ENCODE measurements around the gene ZNF521. TPM values are rescaled to one million over a fixed set of nuclear protein-coding genes. Genes with fewer than 3 reads are reported as not detected.
A peak's percentile ranks its signal among the peaks of the same experiment; 100 is the strongest.

Gene ZNF521
- total and polyA plus RNA-seq, 4 donors: 0.50 to 3.7 (median 1.5) TPM

DNA sequence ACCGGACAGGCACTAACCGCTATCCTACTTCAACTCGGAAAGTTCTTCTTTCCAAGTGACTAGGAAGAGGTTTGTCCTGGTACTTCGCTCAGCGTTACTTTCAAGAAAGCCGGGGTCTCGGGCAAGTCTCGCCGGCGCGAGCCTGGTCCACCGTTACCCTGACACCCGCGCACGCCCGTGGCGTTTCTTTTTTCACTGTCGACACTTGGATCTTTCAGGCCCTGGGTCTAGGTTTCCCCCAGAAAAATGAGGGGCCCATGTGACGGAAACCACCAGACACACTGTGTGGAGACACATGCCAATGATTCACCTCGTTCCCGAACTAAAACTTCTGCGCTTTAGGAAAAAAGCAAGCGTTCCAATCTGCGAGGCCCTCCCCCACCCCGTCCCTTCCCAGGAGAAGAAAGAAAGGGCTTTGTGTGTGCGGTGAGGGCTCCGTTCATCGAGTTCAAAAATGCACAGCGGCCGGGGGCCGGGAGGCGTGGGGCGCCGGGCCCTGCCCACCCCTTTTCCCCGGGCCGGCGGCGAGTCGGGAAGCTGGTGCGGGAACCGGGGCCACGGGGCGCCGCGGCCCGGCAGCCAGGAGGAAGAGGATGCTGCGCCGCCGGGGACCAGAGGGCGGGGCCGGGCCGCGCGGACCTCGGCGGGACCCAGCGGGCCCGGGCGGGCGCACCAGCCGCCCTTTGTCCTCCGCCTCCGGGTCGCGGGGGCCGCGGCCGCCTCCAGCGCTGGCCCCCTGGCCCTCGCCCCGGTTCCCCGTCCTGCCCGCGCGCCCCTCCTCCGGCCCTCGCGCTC is 2.6 kb downstream of the ZNF521 start:
- no peak for DNase-seq (ENCODE audit: low spot score)
- H3K9ac ChIP-seq (ENCODE audit: low read depth in 1 of 2, low read length in 2 of 2): peak overlapping the region in 1 of 2 donors; percentile 38
- no peaks in the 10 kb centered on the region for H3K9me3 ChIP-seq (ENCODE audit: control insufficient read depth in 4 of 4, low read length in 3 of 4)
- H3K4me3 ChIP-seq (ENCODE audit: low read depth in 1 of 3, low read length in 3 of 3): peak overlapping the region in 2 of 3 donors; percentile 32 to 81
- H3K27ac ChIP-seq (ENCODE audit: low read depth in 1 of 2, low read length in 2 of 2): peak overlapping the region; percentile 54
- WGBS: 3% methylated on average over 78 of the region's 78 CpGs
- H3K27me3 ChIP-seq (ENCODE audit: control insufficient read depth in 4 of 4, insufficient read depth in 4 of 4, low read length in 3 of 4): peaks cover 0 to 9% (median 5%) of the 10 kb centered on the region in 4 donors
- no peaks in the 10 kb centered on the region for H3K36me3 ChIP-seq (ENCODE audit: control insufficient read depth in 4 of 4, insufficient read depth in 3 of 4, low read depth in 1 of 4, low read length in 3 of 4)
- H3K4me1 ChIP-seq (ENCODE audit: control insufficient read depth in 4 of 4, insufficient read depth in 4 of 4, low read length in 3 of 4): peaks cover 13 to 22% (median 18%) of the 10 kb centered on the region in 4 donors
- TF ChIP-seq GABPA (IDR thresholded peaks at IDR 0.05 in 1 of 2, conservative IDR thresholded peaks at IDR 0.05 in 1 of 2) (no peak), HNF4G (IDR thresholded peaks at IDR 0.05) (no peak), ATF3 (IDR thresholded peaks at IDR 0.05) (no peak), RXRA (IDR thresholded peaks at IDR 0.05) (no peak), NR2F2 (IDR thresholded peaks at IDR 0.05) (no peak), FOXA2 (IDR thresholded peaks at IDR 0.05) (no peak)
- TF ChIP-seq, protein P1, sequence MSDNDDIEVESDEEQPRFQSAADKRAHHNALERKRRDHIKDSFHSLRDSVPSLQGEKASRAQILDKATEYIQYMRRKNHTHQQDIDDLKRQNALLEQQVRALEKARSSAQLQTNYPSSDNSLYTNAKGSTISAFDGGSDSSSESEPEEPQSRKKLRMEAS (IDR thresholded peaks at IDR 0.05): no peak

GRCh38 chr18:25348386-25349130 is 3.4 kb downstream of the ZNF521 start:
- Histone ChIP-seq H3K27ac (ENCODE audit: low read depth in 1 of 2, low read length in 2 of 2) (no peak overlapping the region), H3K36me3 (ENCODE audit: control insufficient read depth in 4 of 4, insufficient read depth in 3 of 4, low read depth in 1 of 4, low read length in 3 of 4) (no peaks in the 10 kb centered on the region), H3K9me3 (ENCODE audit: control insufficient read depth in 4 of 4, low read length in 3 of 4) (no peaks in the 10 kb centered on the region), H3K4me3 (ENCODE audit: low read depth in 1 of 3, low read length in 3 of 3) (peak overlapping the region in 2 of 3 donors; percentile 32 to 81), H3K9ac (ENCODE audit: low read depth in 1 of 2, low read length in 2 of 2) (peak overlapping the region in 1 of 2 donors; percentile 38), H3K27me3 (ENCODE audit: control insufficient read depth in 4 of 4, insufficient read depth in 4 of 4, low read length in 3 of 4) (peaks cover 0 to 9% (median 5%) of the 10 kb centered on the region in 4 donors), H3K4me1 (ENCODE audit: control insufficient read depth in 4 of 4, insufficient read depth in 4 of 4, low read length in 3 of 4) (peaks cover 13 to 22% (median 18%) of the 10 kb centered on the region in 4 donors)
- WGBS: 40% methylated on average over 17 of the region's 17 CpGs
- DNase-seq (ENCODE audit: low spot score): no peak
- TF ChIP-seq, protein P1 (IDR thresholded peaks at IDR 0.05): no peak
- TF ChIP-seq YY1 (IDR thresholded peaks at IDR 0.05) (no peak), RAD21 (IDR thresholded peaks at IDR 0.05) (no peak), CTCF (IDR thresholded peaks at IDR 0.05; ENCODE audit: low read depth, low read length, missing input control) (no peak), EGR1 (IDR thresholded peaks at IDR 0.05; ENCODE audit: low read depth in 2 of 2) (no peak), GABPA (IDR thresholded peaks at IDR 0.05 in 1 of 2, conservative IDR thresholded peaks at IDR 0.05 in 1 of 2) (no peak)

GRCh38 chr18:25346561-25346960 is 5.4 kb downstream of the ZNF521 start:
- Histone ChIP-seq H3K27me3 (ENCODE audit: control insufficient read depth in 4 of 4, insufficient read depth in 4 of 4, low read length in 3 of 4) (peaks cover 0 to 9% (median 5%) of the 10 kb centered on the region in 4 donors), H3K27ac (ENCODE audit: low read depth in 1 of 2, low read length in 2 of 2) (no peak overlapping the region), H3K4me3 (ENCODE audit: low read depth in 1 of 3, low read length in 3 of 3) (no peak overlapping the region), H3K9ac (ENCODE audit: low read depth in 1 of 2, low read length in 2 of 2) (no peak overlapping the region), H3K4me1 (ENCODE audit: control insufficient read depth in 4 of 4, insufficient read depth in 4 of 4, low read length in 3 of 4) (peaks cover 12 to 16% (median 14%) of the 10 kb centered on the region in 4 donors), H3K9me3 (ENCODE audit: control insufficient read depth in 4 of 4, low read length in 3 of 4) (no peaks in the 10 kb centered on the region), H3K36me3 (ENCODE audit: control insufficient read depth in 4 of 4, insufficient read depth in 3 of 4, low read depth in 1 of 4, low read length in 3 of 4) (no peaks in the 10 kb centered on the region)
- WGBS: 48% methylated on average over 1 of the region's 1 CpG
- no peak for DNase-seq (ENCODE audit: low spot score)
- no peak for TF ChIP-seq CTCF (IDR thresholded peaks at IDR 0.05; ENCODE audit: low read depth, low read length, missing input control)
